ENCODE data around the gene MYL10.

- TF ChIP-seq, protein P1, sequence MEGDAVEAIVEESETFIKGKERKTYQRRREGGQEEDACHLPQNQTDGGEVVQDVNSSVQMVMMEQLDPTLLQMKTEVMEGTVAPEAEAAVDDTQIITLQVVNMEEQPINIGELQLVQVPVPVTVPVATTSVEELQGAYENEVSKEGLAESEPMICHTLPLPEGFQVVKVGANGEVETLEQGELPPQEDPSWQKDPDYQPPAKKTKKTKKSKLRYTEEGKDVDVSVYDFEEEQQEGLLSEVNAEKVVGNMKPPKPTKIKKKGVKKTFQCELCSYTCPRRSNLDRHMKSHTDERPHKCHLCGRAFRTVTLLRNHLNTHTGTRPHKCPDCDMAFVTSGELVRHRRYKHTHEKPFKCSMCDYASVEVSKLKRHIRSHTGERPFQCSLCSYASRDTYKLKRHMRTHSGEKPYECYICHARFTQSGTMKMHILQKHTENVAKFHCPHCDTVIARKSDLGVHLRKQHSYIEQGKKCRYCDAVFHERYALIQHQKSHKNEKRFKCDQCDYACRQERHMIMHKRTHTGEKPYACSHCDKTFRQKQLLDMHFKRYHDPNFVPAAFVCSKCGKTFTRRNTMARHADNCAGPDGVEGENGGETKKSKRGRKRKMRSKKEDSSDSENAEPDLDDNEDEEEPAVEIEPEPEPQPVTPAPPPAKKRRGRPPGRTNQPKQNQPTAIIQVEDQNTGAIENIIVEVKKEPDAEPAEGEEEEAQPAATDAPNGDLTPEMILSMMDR (IDR thresholded peaks at IDR 0.05): no peak
- no peak for TF ChIP-seq POLR2A (IDR thresholded peaks at IDR 0.05)
Measured at GRCh38 chr7:101668726-101669125, 39.6 kb upstream of the MYL10 start.

All from lower leg skin (tissue), 3 donors.